Stimulated activated CD4-positive, alpha-beta T cell treated with anti-CD3 and anti-CD28 coated beads, TNF-alpha, amount 100 ng/mL, for 48 hours (primary cell): ENCODE data around the gene HLA-DOA.

Experiments used
- DNase-seq, 3 donors: peaks; one replicate each; pipeline ENCODE4 v3.0.0-alpha.2; 2020; ENCODE audit warnings: low read depth in 3 of 3

HLA-DOA gene

GRCh38 chr6:33017018-33017417 is 7.6 kb upstream of the HLA-DOA start:
- DNase-seq: no peak

DNA sequence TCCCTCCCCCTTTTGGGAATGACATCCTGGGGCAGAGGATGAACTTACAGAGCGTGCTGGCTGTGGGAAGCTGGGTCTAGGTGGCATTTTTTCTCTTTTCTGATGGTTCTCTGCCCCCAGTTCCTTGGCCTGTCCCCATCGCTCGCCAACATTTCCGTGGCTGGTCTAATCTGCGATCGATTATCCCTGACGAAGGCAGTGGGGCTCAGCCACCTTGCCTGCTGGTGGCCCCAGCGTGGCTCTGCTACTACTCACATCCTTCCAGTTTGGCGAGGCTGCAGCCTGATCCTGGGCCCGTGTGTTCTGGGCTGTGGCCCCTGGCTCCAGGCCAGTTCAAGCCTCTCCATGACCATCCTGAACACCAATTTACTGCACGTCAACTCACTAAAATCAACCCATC is 6.4 kb upstream of the HLA-DOA start:
- DNase-seq: no peak

GRCh38 chr6:33014841-33015634 is 5.6 kb upstream of the HLA-DOA start:
- peak in 2 of 3 donors; percentile 7 to 30 for DNase-seq

DNA sequence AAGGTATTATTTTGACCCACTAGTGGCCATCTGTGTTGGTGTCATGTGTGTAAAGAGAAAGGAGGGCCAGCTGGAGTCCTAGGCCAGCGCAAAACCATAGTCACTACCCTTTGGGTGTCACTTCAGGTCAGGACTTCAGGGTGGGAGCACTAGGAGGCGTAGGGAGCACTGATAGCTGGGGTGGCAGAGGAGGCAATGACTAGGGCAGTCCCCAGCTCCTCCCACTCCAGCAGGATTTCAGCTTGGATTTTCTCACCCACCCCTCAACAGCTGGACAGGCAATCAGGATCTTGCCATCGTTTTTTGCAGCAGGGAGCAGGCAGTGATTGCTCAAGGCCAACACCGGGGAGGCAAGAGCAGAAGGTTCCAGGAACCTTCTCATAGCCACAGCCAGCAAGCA is 4.2 kb upstream of the HLA-DOA start:
- no peak for DNase-seq

- no peak for DNase-seq
Observed at GRCh38 chr6:33010356-33010755, 965 bp upstream of the HLA-DOA start.

DNA sequence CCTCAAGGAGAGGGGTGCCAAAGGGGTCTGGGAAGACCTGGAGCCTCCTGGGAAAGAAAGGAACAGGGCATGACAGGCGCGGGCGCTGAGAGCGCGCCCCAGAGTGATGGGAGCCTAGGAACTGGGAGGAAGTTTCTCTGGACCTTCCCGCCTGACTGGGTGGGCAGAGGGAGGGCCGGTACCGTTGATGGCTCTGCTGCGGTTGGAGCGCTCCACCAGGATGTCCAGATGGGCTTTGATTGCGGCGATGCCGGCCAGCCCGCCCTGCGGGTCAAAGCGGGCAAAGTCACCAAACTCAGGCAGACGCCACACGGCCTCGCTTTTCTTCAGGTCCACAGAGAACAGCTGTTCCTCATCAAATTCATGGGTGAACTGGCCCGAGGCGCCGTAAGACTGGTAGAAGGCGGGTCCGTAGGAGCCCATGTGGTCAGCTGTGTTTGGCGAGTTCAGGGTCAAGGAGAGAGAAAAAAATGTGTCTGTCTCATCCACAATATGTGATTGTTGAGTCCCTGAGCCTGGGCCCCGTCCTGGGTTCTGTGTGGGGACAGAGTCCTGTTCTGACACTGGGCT is 1.5 kb downstream of the HLA-DOA start:
- no peak for DNase-seq

DNA sequence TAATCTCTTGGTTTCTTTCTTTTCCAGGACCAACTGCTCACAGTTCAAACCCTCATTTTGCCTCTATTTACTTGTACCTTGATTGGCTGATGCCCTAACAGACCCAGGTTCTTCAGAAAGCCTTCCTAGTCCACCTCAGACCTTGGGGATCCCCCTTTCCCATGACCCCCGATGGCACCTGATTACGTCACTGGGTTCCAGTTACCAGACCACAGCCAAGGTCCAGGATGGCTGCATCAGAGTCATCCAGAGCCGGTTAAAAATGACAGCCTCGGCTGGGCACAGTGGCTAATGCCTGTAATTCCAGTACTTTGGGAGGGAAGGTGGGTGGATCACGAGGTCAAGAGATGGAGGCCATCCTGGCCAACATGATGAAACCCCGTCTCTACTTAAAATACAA is 4.5 kb downstream of the HLA-DOA start:
- no peak for DNase-seq

GRCh38 chr6:33001685-33002084 is 7.7 kb downstream of the HLA-DOA start:
- DNase-seq: no peak

GRCh38 chr6:33000055-33000454 is 9.3 kb downstream of the HLA-DOA start:
- DNase-seq: no peak

GRCh38 chr6:32995448-32995847 is 13.9 kb downstream of the HLA-DOA start:
- no peak for DNase-seq

- DNase-seq: no peak
Observed at GRCh38 chr6:32993363-32993973, 15.9 kb downstream of the HLA-DOA start.

GRCh38 chr6:32991972-32992371 is 17.4 kb downstream of the HLA-DOA start:
- no peak for DNase-seq

DNA sequence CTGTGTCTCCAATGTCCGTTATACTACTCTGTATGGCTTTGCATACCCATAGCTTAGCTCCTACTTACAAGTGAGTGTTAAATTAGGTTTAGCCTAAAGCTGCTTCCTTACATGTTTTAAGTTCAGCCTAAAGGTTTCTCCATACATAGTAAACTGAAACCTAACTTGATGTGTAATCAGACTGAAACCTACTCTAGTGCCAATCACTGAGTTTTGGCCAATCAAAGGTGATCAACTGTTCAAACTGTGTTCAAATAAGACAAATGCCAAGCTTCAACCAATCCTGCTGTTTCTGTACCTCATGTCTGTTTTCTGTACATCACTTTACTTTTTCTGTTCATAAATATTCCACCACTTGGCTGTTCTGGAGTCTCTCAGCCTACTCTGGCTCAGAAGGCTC is 20.0 kb downstream of the HLA-DOA start:
- DNase-seq: no peak

DNA sequence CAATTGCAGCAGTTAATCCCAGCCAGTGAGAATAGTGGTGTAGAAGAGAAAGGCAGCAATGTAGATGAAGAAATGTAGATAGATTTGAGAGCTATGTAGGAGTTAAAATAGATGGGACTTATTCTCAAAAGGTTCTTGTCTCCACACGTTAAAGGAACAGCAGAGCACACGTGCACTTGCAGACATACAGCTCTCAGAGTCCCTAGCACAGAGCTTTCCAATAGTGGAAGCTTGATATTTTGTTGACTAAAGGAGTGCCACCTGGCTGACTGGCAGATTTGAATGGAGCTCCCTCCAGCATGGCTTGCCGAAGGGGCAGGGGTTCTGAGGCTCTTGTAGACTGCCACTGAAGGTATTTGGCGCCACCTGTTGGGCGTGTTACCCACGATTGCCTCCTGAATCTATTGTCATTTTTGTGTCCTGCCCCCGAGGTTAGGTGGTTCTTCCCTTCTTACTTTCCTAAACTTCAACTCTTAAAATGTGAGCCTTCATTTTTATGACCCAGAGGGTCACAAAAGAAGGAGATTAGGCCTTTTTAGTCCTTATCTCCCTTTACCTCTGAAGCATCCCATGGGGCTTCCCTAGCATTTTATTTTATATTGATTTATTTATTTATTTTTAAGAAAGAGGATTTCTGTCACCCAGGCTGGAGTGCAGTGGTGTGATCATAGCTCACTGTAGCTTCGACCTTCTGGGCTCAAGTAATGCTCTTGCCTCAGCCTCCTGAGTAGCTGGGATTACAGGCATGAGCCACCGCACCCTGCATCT is 24.6 kb downstream of the HLA-DOA start:
- peak; percentile 75 to 87 (median 85) for DNase-seq

GRCh38 chr6:32983964-32984621 is 25.3 kb downstream of the HLA-DOA start:
- DNase-seq: no peak

DNA sequence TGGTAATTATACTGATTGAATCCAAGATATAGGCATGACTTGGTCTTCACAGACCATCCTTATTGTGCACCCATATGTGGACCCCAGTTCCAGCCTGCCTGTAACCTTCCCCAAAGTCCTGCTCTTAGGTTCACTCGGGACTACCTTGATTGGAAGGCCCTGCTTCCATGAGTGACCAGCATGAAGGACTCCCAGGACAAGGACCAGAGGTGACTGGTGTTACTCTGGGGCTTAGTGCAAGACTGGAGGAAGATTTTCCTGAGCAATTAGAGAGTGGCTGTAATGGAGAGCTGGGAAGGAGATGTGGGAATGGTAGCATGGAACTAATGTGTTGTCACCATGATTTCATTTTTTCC is 25.9 kb downstream of the HLA-DOA start:
- DNase-seq: no peak

DNA sequence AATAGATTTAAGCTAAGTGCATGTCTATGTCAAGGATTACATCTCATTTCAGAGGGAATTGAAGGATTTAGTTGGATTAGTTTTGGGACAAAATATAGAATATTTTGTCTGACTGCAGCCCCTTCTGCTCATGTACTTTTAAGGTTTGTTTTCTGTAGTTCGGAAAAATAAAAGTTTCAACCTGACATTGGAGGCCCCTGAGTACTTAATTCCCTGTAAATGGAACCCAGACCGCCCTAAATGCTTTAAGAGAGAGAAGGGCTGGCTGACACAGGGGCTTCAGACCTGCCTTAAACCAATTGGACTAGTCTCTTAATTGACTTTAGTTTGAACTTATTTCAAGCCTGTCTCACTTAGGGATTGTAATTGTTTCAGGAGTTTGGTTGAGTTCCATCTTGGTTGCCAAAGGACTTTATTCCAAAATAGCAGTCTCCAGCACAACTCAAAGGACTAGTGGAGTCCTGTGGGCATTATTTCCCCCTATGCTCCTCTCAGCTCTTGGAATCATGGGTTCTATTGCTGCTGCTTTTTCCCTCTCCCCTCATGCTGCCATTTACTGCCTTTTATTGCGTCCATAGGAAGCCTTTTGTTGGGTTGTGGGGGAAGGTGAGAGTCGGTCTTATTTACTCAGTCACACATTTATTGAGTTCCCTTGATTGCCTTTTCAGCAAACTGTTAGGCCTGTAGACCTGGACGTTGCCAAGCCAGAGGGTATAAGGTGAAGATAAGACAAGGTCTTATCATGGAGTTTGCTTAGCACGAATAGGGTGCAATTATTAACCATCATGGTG is 26.5 kb downstream of the HLA-DOA start:
- no peak for DNase-seq

- DNase-seq: no peak
Observed at GRCh38 chr6:32982084-32982701, 27.2 kb downstream of the HLA-DOA start.

GRCh38 chr6:32980488-32981038 is 28.8 kb downstream of the HLA-DOA start:
- no peak for DNase-seq

DNA sequence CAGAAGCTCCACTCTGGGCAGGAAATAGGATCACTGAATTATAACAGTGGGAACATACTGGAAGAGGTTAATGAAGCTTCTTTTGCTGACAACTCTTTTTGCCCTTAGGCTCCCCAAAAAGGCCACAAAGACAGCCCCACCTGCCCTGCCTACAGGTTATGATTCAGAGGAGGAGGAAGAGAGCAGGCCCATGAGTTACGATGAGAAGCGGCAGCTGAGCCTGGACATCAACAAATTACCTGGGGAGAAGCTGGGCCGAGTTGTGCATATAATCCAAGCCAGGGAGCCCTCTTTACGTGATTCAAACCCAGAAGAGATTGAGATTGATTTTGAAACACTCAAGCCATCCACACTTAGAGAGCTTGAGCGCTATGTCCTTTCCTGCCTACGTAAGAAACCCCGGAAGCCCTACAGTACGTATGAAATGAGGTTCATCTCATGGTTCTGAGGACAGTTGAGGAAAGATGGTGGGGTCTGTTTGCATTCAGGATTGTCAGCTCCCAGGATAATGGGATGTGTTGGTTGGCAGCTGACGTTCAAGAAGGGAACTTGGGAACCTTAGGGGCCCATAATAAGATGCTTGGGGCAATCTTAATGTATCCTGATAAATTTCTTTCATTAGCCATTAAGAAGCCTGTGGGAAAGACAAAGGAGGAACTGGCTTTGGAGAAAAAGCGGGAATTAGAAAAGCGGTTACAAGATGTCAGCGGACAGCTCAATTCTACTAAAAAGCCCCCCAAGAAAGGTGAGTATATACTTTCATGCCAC is 29.5 kb downstream of the HLA-DOA start:
- no peak for DNase-seq
